ENCODE results near the gene SLC38A8. TPM values are rescaled to one million over a fixed set of nuclear protein-coding genes. Genes with fewer than 3 reads are reported as not detected.

Gene SLC38A8
- total RNA-seq, 2 experiments from 2014 or later, result not detected

GRCh38 chr16:84049403-84050060 lies 6.9 kb upstream of the SLC38A8 start:
- peaks cover 1% of the 10 kb centered on the region for H3K27me3 Mint-ChIP-seq
- ATAC-seq, result no peak
- H3K27ac Mint-ChIP-seq, result no peak overlapping the region
- no peak for DNase-seq
- TF ChIP-seq CTCF (IDR thresholded peaks at IDR 0.05), result no peak
- H3K36me3 Mint-ChIP-seq (ENCODE audit: low read depth), result peaks cover 15% of the 10 kb centered on the region
- H3K4me3 Mint-ChIP-seq, result no peak overlapping the region
- H3K4me1 Mint-ChIP-seq (ENCODE audit: low read depth), result no peaks in the 10 kb centered on the region
- intact Hi-C loops (cut with micrococcal nuclease), result no loop called here
- POLR2A ChIA-PET, result interaction anchor here (0.6 kb wide), 1 partner anchor 45 kb away, joined by 3 read pairs; no protein-coding TSS in a partner anchor
- CTCF ChIA-PET, result no interaction called here
- no peaks in the 10 kb centered on the region for H3K9me3 Mint-ChIP-seq

- ATAC-seq, result no peak
- ChIA-PET CTCF (no interaction called here), POLR2A (no interaction called here)
- TF ChIP-seq CTCF (IDR thresholded peaks at IDR 0.05), result no peak
- Mint-ChIP-seq H3K27me3 (peaks cover 6% of the 10 kb centered on the region), H3K27ac (no peak overlapping the region), H3K4me1 (ENCODE audit: low read depth) (no peaks in the 10 kb centered on the region), H3K36me3 (ENCODE audit: low read depth) (peaks cover 12% of the 10 kb centered on the region), H3K9me3 (no peaks in the 10 kb centered on the region), H3K4me3 (no peak overlapping the region)
- intact Hi-C loops (cut with micrococcal nuclease), result no loop called here
- DNase-seq, result no peak
These were observed 6.3 kb upstream of the SLC38A8 start for GRCh38 chr16:84048871-84049270.

- ATAC-seq (no peak), DNase-seq (peak; percentile 11)
- intact Hi-C loops (cut with micrococcal nuclease), result no loop called here
- H3K36me3 Mint-ChIP-seq (ENCODE audit: low read depth), result peaks cover 9% of the 10 kb centered on the region
- no peak overlapping the region for H3K27ac Mint-ChIP-seq
- TF ChIP-seq CTCF (IDR thresholded peaks at IDR 0.05), result no peak
- peaks cover 3% of the 10 kb centered on the region for H3K4me1 Mint-ChIP-seq (ENCODE audit: low read depth)
- POLR2A ChIA-PET, result no interaction called here
- CTCF ChIA-PET, result no interaction called here
- H3K4me3 Mint-ChIP-seq, result no peak overlapping the region
- H3K27me3 Mint-ChIP-seq, result peaks cover 12% of the 10 kb centered on the region
- H3K9me3 Mint-ChIP-seq, result no peaks in the 10 kb centered on the region
These were observed 5.7 kb upstream of the SLC38A8 start for GRCh38 chr16:84048270-84048669.

- H3K27ac Mint-ChIP-seq, result no peak overlapping the region
- no peak overlapping the region for H3K4me3 Mint-ChIP-seq
- H3K27me3 Mint-ChIP-seq, result peaks cover 13% of the 10 kb centered on the region
- DNase-seq, result no peak
- intact Hi-C loops (cut with micrococcal nuclease), result no loop called here
- TF ChIP-seq CTCF (IDR thresholded peaks at IDR 0.05), result no peak
- H3K9me3 Mint-ChIP-seq, result no peaks in the 10 kb centered on the region
- no peak for ATAC-seq
- peaks cover 3% of the 10 kb centered on the region for H3K4me1 Mint-ChIP-seq (ENCODE audit: low read depth)
- peaks cover 6% of the 10 kb centered on the region for H3K36me3 Mint-ChIP-seq (ENCODE audit: low read depth)
- ChIA-PET CTCF (no interaction called here), POLR2A (no interaction called here)
These were observed 5.0 kb upstream of the SLC38A8 start for GRCh38 chr16:84047626-84048025.

- ChIA-PET POLR2A (no interaction called here), CTCF (interaction anchor here (1.9 kb wide), 1 partner anchor 19 kb away, joined by 7 read pairs; no protein-coding TSS in a partner anchor)
- peaks cover 17% of the 10 kb centered on the region for H3K27me3 Mint-ChIP-seq
- intact Hi-C loops (cut with micrococcal nuclease), result no loop called here
- no peak overlapping the region for H3K27ac Mint-ChIP-seq
- TF ChIP-seq CTCF (IDR thresholded peaks at IDR 0.05), result no peak
- no peak for DNase-seq
- H3K36me3 Mint-ChIP-seq (ENCODE audit: low read depth), result peaks cover 2% of the 10 kb centered on the region
- no peaks in the 10 kb centered on the region for H3K9me3 Mint-ChIP-seq
- no peak for ATAC-seq
- peaks cover 3% of the 10 kb centered on the region for H3K4me1 Mint-ChIP-seq (ENCODE audit: low read depth)
- H3K4me3 Mint-ChIP-seq, result no peak overlapping the region
These were observed 4.6 kb upstream of the SLC38A8 start for GRCh38 chr16:84047206-84047605.

Measured in activated CD8-positive, alpha-beta T cell treated with anti-CD3 and anti-CD28 coated beads for 36 hours (primary cell).